ENCODE data around the gene BAHCC1.

DNA sequence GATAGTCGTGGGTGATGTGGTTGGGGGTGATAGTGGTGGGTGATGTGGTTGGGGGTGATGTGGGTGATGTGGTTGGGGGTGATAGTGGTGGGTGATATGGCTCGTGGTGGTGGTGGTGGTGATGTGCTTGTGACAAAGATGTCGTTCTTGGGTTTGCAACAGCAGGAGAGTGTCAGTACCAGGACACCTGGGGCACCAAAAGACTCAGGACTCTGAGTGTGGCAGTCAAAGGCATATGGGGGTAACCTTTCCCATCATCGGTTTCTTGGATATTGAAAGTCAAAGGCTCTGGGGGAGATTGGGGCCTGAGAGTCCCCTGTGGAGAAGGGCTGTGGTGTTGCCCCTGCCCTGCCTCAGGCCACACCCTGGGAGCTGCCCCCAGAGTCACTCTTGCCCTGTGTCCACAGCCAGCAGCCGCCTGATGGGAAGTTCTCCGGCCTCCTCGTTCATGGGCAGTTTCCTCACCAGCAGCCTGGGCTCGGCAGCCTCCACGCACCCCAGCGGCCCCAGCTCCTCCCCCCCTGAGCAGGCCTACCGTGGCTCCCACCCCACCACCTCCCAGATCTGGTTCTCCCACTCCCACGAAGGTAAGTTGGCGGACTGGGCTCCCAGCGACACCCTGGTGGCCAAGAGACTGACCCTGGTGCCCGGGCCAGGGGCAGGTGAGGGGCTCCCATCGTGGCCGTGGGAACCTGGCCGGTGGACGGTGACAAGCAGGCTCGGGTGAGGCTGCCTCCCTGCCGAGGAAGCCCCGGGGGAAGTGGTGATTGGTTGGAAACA, 31.3 kb downstream of the BAHCC1 start:
- TF ChIP-seq ZNF8 (CRISPR knock-in tag; IDR thresholded peaks at IDR 0.05), result no peak
- no peak for TF ChIP-seq ESRRG (CRISPR knock-in tag; IDR thresholded peaks at IDR 0.05)
- no peak for TF ChIP-seq PPARA (CRISPR knock-in tag; IDR thresholded peaks at IDR 0.05; ENCODE audit: borderline replicate concordance)
- TF ChIP-seq, protein P1, sequence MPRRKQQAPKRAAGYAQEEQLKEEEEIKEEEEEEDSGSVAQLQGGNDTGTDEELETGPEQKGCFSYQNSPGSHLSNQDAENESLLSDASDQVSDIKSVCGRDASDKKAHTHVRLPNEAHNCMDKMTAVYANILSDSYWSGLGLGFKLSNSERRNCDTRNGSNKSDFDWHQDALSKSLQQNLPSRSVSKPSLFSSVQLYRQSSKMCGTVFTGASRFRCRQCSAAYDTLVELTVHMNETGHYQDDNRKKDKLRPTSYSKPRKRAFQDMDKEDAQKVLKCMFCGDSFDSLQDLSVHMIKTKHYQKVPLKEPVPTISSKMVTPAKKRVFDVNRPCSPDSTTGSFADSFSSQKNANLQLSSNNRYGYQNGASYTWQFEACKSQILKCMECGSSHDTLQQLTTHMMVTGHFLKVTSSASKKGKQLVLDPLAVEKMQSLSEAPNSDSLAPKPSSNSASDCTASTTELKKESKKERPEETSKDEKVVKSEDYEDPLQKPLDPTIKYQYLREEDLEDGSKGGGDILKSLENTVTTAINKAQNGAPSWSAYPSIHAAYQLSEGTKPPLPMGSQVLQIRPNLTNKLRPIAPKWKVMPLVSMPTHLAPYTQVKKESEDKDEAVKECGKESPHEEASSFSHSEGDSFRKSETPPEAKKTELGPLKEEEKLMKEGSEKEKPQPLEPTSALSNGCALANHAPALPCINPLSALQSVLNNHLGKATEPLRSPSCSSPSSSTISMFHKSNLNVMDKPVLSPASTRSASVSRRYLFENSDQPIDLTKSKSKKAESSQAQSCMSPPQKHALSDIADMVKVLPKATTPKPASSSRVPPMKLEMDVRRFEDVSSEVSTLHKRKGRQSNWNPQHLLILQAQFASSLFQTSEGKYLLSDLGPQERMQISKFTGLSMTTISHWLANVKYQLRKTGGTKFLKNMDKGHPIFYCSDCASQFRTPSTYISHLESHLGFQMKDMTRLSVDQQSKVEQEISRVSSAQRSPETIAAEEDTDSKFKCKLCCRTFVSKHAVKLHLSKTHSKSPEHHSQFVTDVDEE (CRISPR knock-in tag; IDR thresholded peaks at IDR 0.05), result no peak
- TF ChIP-seq ARNTL (CRISPR knock-in tag; IDR thresholded peaks at IDR 0.05; ENCODE audit: borderline replicate concordance, low read depth), result no peak
- TF ChIP-seq ZFP3 (CRISPR knock-in tag; IDR thresholded peaks at IDR 0.05), result no peak
- TF ChIP-seq RARB (CRISPR knock-in tag; IDR thresholded peaks at IDR 0.05), result no peak
- TF ChIP-seq, protein P2, sequence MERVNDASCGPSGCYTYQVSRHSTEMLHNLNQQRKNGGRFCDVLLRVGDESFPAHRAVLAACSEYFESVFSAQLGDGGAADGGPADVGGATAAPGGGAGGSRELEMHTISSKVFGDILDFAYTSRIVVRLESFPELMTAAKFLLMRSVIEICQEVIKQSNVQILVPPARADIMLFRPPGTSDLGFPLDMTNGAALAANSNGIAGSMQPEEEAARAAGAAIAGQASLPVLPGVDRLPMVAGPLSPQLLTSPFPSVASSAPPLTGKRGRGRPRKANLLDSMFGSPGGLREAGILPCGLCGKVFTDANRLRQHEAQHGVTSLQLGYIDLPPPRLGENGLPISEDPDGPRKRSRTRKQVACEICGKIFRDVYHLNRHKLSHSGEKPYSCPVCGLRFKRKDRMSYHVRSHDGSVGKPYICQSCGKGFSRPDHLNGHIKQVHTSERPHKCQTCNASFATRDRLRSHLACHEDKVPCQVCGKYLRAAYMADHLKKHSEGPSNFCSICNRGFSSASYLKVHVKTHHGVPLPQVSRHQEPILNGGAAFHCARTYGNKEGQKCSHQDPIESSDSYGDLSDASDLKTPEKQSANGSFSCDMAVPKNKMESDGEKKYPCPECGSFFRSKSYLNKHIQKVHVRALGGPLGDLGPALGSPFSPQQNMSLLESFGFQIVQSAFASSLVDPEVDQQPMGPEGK (CRISPR knock-in tag; IDR thresholded peaks at IDR 0.05; ENCODE audit: borderline replicate concordance), result no peak
- no peak for TF ChIP-seq BACH2 (CRISPR knock-in tag; IDR thresholded peaks at IDR 0.05; ENCODE audit: borderline replicate concordance)

All from SK-N-SH treated with all-trans-retinoic acid at 6 μM for 48 hours (cell line).